Measurements from ENCODE around the gene AQP12A. TPM values are rescaled to one million over a fixed set of nuclear protein-coding genes. Genes with fewer than 3 reads are reported as not detected.
"Not testable (repeated sequence)": the region's sequence is repeated elsewhere in the genome, so short reads cannot be mapped to it uniquely, and the experiment has no call there.

Gene AQP12A
- polyA plus RNA-seq, 1 experiment = not detected

GRCh38 chr2:240650254-240650965, 41.3 kb upstream of the AQP12A start:
- TF ChIP-seq, protein P1, sequence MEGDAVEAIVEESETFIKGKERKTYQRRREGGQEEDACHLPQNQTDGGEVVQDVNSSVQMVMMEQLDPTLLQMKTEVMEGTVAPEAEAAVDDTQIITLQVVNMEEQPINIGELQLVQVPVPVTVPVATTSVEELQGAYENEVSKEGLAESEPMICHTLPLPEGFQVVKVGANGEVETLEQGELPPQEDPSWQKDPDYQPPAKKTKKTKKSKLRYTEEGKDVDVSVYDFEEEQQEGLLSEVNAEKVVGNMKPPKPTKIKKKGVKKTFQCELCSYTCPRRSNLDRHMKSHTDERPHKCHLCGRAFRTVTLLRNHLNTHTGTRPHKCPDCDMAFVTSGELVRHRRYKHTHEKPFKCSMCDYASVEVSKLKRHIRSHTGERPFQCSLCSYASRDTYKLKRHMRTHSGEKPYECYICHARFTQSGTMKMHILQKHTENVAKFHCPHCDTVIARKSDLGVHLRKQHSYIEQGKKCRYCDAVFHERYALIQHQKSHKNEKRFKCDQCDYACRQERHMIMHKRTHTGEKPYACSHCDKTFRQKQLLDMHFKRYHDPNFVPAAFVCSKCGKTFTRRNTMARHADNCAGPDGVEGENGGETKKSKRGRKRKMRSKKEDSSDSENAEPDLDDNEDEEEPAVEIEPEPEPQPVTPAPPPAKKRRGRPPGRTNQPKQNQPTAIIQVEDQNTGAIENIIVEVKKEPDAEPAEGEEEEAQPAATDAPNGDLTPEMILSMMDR (IDR thresholded peaks at IDR 0.05; ENCODE audit: insufficient read depth, low read depth, low read length) = no peak
- POLR2A ChIA-PET = no interaction called here
- peaks cover 25% of the 10 kb centered on the region for H3K27me3 ChIP-seq (ENCODE audit: control insufficient read depth, insufficient read depth, low read length)
- CTCF ChIA-PET = no interaction called here
- no peaks in the 10 kb centered on the region for H3K36me3 ChIP-seq (ENCODE audit: control insufficient read depth, insufficient read depth, low read length)
- no peak for DNase-seq (ENCODE audit: low read depth)
- H3K4me3 ChIP-seq (ENCODE audit: low read depth, low read length) = no peak overlapping the region

- CTCF ChIA-PET = no interaction called here
- Histone ChIP-seq H3K36me3 (ENCODE audit: control insufficient read depth, insufficient read depth, low read length) (no peaks in the 10 kb centered on the region), H3K27me3 (ENCODE audit: control insufficient read depth, insufficient read depth, low read length) (peaks cover 25% of the 10 kb centered on the region), H3K4me3 (ENCODE audit: low read depth, low read length) (no peak overlapping the region)
- TF ChIP-seq, protein P1 (IDR thresholded peaks at IDR 0.05; ENCODE audit: insufficient read depth, low read depth, low read length) = no peak
- DNase-seq (ENCODE audit: low read depth) = no peak
- POLR2A ChIA-PET = no interaction called here
Measured at GRCh38 chr2:240651185-240651584, 40.5 kb upstream of the AQP12A start.

DNA sequence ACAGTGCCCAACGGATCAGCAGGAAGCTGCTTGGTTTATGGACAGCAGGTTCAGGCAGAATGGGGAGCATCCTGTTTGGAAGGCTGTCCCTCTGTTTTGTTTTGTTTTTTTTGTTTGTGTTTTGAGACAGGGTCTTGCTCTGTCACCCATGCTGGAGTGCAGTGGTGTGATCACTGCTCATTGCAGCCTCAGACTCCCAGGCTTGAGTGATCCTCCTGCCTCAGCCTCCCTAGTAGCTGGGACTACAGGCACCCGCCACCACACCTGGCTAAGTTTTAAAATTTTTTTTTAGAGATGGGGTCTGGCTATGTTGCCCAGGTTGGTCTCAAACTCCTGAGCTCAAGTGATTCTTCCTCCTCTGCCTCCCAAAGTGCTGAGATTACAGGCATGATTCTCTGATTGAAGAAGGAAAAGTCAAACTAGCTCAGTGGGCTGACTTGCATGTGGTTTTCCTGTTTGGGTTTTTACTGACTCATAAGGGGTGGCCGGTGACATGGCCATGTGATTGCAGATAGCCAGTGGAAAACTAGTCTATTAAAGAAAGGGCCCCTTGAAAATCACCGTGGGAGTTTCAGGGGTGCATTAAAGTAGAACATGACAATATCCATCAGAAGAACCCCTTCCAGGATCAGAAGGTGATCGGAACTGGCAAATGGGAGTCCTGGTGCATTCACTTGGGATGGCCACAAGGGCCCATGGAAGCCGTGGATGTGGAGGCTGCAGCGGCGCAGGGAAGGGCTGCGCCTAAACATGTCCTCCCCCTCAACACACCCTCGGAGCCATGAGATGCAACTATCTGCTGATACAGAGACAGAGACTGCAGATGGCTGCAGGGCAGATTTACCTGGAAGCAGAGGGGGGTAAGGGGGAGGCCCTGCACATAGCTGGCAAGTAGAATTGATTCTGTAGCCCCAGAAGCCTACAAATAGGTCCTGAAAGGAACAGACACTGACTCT, 35.5 kb upstream of the AQP12A start:
- Histone ChIP-seq H3K36me3 (ENCODE audit: control insufficient read depth, insufficient read depth, low read length) (no peaks in the 10 kb centered on the region), H3K27me3 (ENCODE audit: control insufficient read depth, insufficient read depth, low read length) (peaks cover 9% of the 10 kb centered on the region), H3K4me3 (ENCODE audit: low read depth, low read length) (no peak overlapping the region)
- POLR2A ChIA-PET = no interaction called here
- no peak for DNase-seq (ENCODE audit: low read depth)
- CTCF ChIA-PET = interaction anchor here (0.6 to 1.6 kb wide), 2 partner anchors 15 to 18 kb away, joined by 3 to 5 read pairs; no protein-coding TSS in a partner anchor
- TF ChIP-seq, protein P1 (IDR thresholded peaks at IDR 0.05; ENCODE audit: insufficient read depth, low read depth, low read length) = no peak

DNA sequence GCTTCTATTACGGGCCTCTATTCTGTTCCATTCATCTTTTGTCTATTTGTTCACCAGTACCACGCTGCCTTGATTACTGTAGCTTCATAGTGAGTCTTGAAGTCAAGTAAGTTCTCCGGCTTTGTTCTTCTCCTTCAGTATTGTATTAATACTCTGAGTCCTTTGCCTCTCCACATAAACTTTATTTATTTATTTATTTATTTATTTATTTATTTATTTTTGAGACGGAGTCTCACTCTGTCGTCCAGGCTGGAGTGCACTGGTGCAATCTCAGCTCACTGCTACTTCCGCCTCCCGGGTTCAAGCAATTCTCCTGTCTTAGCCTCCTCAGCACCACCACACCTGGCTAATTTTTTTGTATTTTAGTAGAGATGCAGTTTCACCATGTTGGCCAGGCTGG, 31.8 kb upstream of the AQP12A start:
- CTCF ChIA-PET = not testable (repeated sequence)

GRCh38 chr2:240662681-240663080, 29.0 kb upstream of the AQP12A start:
- no peak overlapping the region for H3K4me3 ChIP-seq (ENCODE audit: low read depth, low read length)
- POLR2A ChIA-PET = no interaction called here
- TF ChIP-seq, protein P1 (IDR thresholded peaks at IDR 0.05; ENCODE audit: insufficient read depth, low read depth, low read length) = no peak
- H3K27me3 ChIP-seq (ENCODE audit: control insufficient read depth, insufficient read depth, low read length) = peaks cover 2% of the 10 kb centered on the region; the same call in 1 of the 2 replicates
- CTCF ChIA-PET = no interaction called here
- H3K36me3 ChIP-seq (ENCODE audit: control insufficient read depth, insufficient read depth, low read length) = no peaks in the 10 kb centered on the region
- DNase-seq (ENCODE audit: low read depth) = no peak

More for the DNA sequence above, 31.8 kb upstream of the AQP12A start:
- H3K4me3 ChIP-seq (ENCODE audit: low read depth, low read length); H3K27me3 ChIP-seq (ENCODE audit: control insufficient read depth, insufficient read depth, low read length); DNase-seq (ENCODE audit: low read depth); POLR2A ChIA-PET; H3K36me3 ChIP-seq (ENCODE audit: control insufficient read depth, insufficient read depth, low read length): not testable (repeated sequence)

Data from BJ (cell line).